HuH-7.5 (cell line): Measurements from ENCODE around the gene RPS27.
A peak's percentile ranks its signal among the peaks of the same experiment; 100 is the strongest.
"Not testable (repeated sequence)": the region's sequence is repeated elsewhere in the genome, so short reads cannot be mapped to it uniquely, and the experiment has no call there.

Source experiments
- DNase-seq: peaks from one replicate; pipeline ENCODE4 v3.0.0; 2011; ENCODE audit warnings: low spot score

The RPS27 gene

GRCh38 chr1:153985941-153986761, 4.4 kb upstream of the RPS27 start, which contains the start of gene RAB13:
RAB13 (minus strand) TSS chr1:153986339; CDS start chr1:153986236, 103 bp downstream.
- peak; percentile 87 for DNase-seq

GRCh38 chr1:153987621-153988020, 2.9 kb upstream of the RPS27 start:
- DNase-seq: no peak

DNA sequence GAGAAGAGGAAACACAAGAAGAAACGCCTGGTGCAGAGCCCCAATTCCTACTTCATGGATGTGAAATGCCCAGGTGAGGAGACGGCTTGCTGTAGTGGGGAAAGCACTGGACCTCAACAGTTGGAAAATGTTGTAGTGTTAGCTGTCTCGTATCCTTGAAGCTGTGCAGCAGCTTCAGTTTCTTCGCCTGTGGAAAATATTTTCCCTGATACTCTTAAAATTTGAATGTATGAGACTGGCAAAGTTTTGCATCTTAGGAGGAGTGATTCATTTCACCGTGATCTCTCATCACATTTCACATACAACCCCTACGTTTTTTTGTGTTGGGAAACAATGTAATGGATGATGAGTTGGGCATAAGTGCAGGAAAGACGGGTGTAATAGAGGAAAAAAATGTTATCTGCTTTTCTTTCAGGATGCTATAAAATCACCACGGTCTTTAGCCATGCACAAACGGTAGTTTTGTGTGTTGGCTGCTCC, 629 bp downstream of the RPS27 start:
- no peak for DNase-seq

GRCh38 chr1:153991806-153992205, 1.2 kb downstream of the RPS27 start:
- no peak for DNase-seq

GRCh38 chr1:153995202-153995601, 4.6 kb downstream of the RPS27 start:
- no peak for DNase-seq

- DNase-seq: no peak
Observed at GRCh38 chr1:153995640-153996039, 5.1 kb downstream of the RPS27 start.

DNA sequence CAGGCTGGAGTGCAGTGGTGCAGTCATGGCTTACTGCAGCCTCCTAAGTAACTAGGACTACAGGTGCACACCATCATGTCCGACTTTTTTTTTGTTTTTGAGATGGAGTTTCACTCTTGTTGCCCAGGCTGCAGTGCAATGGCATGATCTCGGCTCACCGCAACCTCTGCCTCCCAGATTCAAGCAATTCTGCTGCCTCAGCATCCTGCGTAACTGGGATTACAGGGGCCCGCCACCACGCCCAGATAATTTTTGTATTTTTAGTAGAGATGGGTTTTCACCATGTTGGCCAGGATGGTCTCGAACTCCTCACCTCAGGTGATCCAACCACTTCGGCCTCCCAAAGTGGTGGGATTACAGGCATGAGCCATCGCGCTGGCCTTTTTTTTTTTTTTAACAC, 6.3 kb downstream of the RPS27 start:
- DNase-seq: not testable (repeated sequence)

- DNase-seq: no peak
Observed at GRCh38 chr1:154000420-154000819, 9.9 kb downstream of the RPS27 start.

- DNase-seq: no peak
Observed at GRCh38 chr1:154006136-154006535, 15.6 kb downstream of the RPS27 start.

DNA sequence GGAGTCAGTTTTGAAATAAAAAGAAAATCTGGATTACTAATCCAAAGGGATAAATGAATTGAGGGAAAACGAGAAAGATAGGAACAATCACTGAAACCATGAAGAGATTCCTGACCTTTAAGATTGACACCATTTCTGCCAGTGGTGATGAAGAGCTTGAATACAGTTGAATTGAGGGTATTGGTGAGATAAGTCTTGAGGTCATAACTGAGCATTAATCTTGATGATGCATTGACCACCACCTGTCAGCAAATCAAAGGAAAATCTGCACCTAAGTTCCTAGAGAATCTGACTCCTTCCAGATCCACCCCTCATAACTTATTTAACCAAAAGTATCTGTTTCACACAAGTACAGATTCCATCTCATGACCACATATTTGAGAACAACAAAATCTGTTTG, 21.6 kb downstream of the RPS27 start:
- DNase-seq: no peak

DNA sequence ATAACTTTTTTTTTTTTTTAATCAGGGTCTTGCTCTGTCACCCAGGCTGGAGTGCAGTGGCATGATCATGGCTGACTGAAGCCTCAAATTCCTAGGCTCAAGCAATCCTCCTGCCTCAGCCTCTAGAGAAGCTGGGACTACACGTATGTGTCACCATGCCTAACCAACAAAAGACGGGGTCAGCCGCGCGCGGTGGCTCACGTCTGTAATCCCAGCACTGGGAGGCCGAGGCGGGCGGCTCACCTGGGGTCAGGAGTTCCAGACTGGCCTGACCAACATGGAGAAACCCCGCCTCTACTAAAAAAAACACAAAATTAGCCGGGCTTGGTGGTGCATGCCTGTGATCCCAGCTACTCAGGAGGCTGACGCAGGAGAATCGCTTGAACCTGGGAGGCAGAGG, 22.0 kb downstream of the RPS27 start:
- DNase-seq: not testable (repeated sequence)

DNA sequence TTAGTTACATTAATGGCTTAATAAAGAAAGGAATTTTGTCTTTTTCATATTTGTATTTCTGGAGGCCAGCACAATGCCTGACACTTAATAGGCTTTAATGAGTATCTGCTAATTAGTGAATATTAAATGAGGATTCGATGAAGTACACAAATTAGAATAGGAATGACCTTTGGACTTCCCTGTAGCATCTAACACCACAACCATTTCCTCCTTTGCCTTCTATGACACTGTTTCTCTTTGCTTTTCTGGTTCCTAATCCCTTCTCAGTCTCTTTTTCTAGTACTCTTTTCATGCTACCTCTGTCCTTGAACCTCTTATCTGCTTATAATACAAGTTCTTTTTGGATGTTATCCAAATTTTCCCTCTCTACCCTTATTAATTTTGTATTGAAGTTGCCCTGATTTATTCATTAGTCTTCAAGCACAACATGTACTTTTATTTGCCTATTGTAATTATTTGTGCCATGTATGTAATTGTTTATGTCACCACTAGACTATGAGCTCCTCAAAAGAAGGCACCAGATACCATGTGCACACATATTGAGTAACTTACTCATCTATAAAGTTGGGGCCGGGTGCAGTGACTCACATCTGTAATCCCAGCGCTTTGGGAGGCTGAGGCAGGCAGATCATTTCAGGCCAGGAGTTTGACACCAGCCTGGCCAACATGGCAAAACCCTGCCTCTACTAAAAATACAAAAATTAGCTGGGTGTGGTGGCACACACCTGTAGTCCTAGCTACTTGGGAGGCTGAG, 23.8 kb downstream of the RPS27 start:
- no peak for DNase-seq

- no peak for DNase-seq
Observed at GRCh38 chr1:154019269-154019668, 28.7 kb downstream of the RPS27 start.

DNA sequence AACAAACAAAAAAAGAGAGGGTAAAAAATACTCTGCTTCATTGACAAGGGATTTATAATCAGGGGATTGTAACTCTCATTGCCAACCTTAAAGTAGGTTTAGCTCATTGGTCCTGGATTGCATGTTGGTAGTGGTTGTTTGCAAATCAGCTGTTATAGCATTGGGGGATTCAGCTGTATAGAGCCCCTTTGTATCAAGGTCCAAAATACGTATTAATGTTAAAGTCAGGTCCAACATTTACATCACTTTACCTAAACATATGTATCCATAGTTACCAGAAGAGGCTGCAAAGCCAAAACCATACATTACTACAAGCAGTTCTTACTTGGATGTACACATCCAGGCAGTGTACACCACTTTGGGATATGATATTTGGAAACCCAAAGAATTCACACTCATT, 29.4 kb downstream of the RPS27 start:
- DNase-seq: no peak

DNA sequence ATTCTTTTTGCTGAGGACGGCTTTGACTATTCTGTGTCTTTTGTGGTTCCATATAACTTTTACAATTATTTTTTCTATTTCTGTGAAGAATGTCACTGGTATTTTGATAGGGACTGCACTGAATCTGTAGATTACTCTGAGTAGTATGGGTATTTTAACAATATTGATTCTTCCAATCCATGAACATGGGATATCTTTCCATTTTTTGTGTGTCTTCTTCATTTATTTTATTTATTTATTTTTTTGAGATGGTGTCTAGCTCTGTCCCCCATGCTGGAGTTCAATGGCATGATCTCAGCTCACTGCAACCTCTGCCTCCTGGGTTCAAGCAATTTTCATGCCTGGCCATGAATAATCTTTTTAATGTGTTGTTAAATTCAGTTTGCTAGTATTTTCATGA, 43.1 kb downstream of the RPS27 start:
- not testable (repeated sequence) for DNase-seq
